Thoracic aorta (tissue), 2 donors: Measurements from ENCODE around the gene SURF6. TPM values are rescaled to one million over a fixed set of nuclear protein-coding genes. Genes with fewer than 3 reads are reported as not detected.
"Not testable (repeated sequence)": the region's sequence is repeated elsewhere in the genome, so short reads cannot be mapped to it uniquely, and the experiment has no call there.

Experiments
- ATAC-seq: fragments of 150-250 bp; one replicate; pipeline ENCODE4 v1.8.0; 2017; ENCODE audit warnings: low read depth; ENCODE audit not compliant: insufficient number of reproducible peaks, low FRiP score
- DNase-seq: peaks from one replicate; pipeline ENCODE4 v3.0.0-alpha.2; 2020; ENCODE audit warnings: low spot score
- H3K27ac ChIP-seq, 2 donors: fragments of 200-600 bp; sonication (generic); 1 replicate in 1 of 2; 2 replicates in 1 of 2; pipeline ENCODE4 v1.5.1; 2016; ENCODE audit warnings: mild to moderate bottlenecking in 2 of 2, moderate library complexity in 2 of 2
- H3K27me3 ChIP-seq: fragments of 200-600 bp; sonication (generic); replicated peaks from 2 replicates; pipeline ENCODE4 v1.6.0; 2016; ENCODE audit warnings: mild to moderate bottlenecking; ENCODE audit not compliant: insufficient read depth
- H3K36me3 ChIP-seq: fragments of 200-600 bp; sonication (generic); one replicate; pipeline ENCODE4 v1.5.1; 2016
- H3K4me1 ChIP-seq, 2 donors: fragments of 200-600 bp; sonication (generic); 1 replicate in 1 of 2; 2 replicates in 1 of 2; pipeline versions ENCODE4 v1.5.1 to v1.6.0; 2016; ENCODE audit warnings: low read depth in 2 of 2, mild to moderate bottlenecking in 1 of 2; ENCODE audit not compliant: control insufficient read depth in 1 of 2
- H3K4me3 ChIP-seq: fragments of 200-600 bp; sonication (generic); 2 replicates; pipeline ENCODE4 v1.5.1; 2016; ENCODE audit warnings: mild to moderate bottlenecking
- H3K9me3 ChIP-seq: fragments of 200-600 bp; sonication (generic); 2 replicates; pipeline ENCODE4 v1.5.1; 2016
- total RNA-seq, 2 donors: library from RNA; depleted of rRNA; stranded (reverse); fragments of >200 nt; gene quantifications; one replicate each; pipeline versions ENCODE4 v1.1.0 to v1.2.3, GENCODE V29; 2016
- TF ChIP-seq, protein P1 (sequence below): fragments of 200-600 bp; sonication (generic); IDR thresholded peaks from one replicate; pipeline ENCODE4 v1.5.1; 2019; ENCODE audit warnings: antibody characterized with exemption

Gene SURF6
- total RNA-seq, 2 donors from 2014 or later = 11.6 to 46.1 TPM

GRCh38 chr9:133290751-133291302, 45.2 kb downstream of the SURF6 start:
- Histone ChIP-seq H3K9me3 (peaks cover 5% of the 10 kb centered on the region), H3K27ac (no peak overlapping the region), H3K4me3 (no peak overlapping the region), H3K27me3 (no peaks in the 10 kb centered on the region), H3K4me1 (no peaks in the 10 kb centered on the region), H3K36me3 (no peaks in the 10 kb centered on the region)
- TF ChIP-seq, protein P1, sequence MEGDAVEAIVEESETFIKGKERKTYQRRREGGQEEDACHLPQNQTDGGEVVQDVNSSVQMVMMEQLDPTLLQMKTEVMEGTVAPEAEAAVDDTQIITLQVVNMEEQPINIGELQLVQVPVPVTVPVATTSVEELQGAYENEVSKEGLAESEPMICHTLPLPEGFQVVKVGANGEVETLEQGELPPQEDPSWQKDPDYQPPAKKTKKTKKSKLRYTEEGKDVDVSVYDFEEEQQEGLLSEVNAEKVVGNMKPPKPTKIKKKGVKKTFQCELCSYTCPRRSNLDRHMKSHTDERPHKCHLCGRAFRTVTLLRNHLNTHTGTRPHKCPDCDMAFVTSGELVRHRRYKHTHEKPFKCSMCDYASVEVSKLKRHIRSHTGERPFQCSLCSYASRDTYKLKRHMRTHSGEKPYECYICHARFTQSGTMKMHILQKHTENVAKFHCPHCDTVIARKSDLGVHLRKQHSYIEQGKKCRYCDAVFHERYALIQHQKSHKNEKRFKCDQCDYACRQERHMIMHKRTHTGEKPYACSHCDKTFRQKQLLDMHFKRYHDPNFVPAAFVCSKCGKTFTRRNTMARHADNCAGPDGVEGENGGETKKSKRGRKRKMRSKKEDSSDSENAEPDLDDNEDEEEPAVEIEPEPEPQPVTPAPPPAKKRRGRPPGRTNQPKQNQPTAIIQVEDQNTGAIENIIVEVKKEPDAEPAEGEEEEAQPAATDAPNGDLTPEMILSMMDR = no peak
- no peak for ATAC-seq
- no peak for DNase-seq

GRCh38 chr9:133286523-133286922, 49.5 kb downstream of the SURF6 start:
- DNase-seq = no peak
- TF ChIP-seq, protein P1 = no peak

DNA sequence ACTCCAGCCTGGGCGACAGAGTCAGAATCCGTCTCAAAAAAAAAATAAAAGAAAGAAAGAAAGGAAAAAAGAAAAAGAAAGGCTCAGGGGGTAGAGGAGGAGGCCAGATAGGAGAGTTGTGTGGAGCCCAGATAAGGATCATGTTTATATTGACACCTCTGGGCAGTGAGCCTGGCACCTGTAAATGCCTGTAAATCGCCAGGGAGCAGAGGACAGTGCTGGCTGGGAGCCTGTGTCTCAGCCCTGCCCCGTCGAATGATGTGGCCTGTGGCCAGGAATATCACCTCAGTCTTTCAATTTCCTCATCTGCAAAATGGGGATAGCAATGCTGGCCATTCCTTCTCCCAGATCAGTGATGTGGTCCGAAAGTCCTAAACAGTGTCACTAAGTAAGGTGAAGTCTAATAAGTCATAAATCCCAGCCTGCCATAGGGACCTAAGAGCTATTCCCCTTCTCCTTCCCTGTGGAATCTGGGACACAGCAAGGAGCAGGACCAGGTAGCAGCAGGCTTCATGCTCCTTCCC, 50.7 kb downstream of the SURF6 start:
- H3K27ac ChIP-seq = no peak overlapping the region
- TF ChIP-seq, protein P1 = no peak
- DNase-seq (no peak), ATAC-seq (no peak)
- no peak overlapping the region for H3K4me3 ChIP-seq
- no peaks in the 10 kb centered on the region for H3K4me1 ChIP-seq
- H3K9me3 ChIP-seq = no peaks in the 10 kb centered on the region
- no peaks in the 10 kb centered on the region for H3K36me3 ChIP-seq
- H3K27me3 ChIP-seq = no peaks in the 10 kb centered on the region

More at GRCh38 chr9:133286523-133286922, 49.5 kb downstream of the SURF6 start:
- Histone ChIP-seq H3K27ac (no peak overlapping the region), H3K9me3 (peaks cover 5% of the 10 kb centered on the region), H3K36me3 (no peaks in the 10 kb centered on the region), H3K4me1 (no peaks in the 10 kb centered on the region), H3K27me3 (no peaks in the 10 kb centered on the region), H3K4me3 (no peak overlapping the region)
- no peak for ATAC-seq

DNA sequence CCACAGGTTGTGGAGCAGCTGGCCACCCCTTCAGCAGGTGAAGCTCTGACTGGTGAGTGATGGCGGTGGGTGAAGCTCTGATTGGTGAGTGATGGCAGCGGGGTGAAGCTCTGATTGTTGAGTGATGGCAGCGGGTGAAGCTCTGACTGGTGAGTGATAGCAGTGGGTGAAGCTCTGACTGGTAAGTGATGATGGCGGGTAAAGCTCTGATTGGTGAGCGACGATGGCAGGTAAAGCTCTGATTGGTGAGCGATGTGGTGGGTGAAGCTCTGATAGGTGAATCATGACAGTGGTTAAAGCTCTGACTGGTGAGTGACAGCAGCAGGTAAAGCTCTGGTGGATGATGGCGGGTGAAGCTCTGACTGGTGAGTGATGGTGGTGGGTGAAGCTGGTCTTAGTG, 51.6 kb downstream of the SURF6 start:
- Histone ChIP-seq H3K9me3 (no peaks in the 10 kb centered on the region), H3K27ac (no peak overlapping the region), H3K36me3 (no peaks in the 10 kb centered on the region), H3K4me1 (no peaks in the 10 kb centered on the region), H3K27me3 (no peaks in the 10 kb centered on the region), H3K4me3 (no peak overlapping the region)
- TF ChIP-seq, protein P1 = no peak
- DNase-seq = no peak
- ATAC-seq = no peak

DNA sequence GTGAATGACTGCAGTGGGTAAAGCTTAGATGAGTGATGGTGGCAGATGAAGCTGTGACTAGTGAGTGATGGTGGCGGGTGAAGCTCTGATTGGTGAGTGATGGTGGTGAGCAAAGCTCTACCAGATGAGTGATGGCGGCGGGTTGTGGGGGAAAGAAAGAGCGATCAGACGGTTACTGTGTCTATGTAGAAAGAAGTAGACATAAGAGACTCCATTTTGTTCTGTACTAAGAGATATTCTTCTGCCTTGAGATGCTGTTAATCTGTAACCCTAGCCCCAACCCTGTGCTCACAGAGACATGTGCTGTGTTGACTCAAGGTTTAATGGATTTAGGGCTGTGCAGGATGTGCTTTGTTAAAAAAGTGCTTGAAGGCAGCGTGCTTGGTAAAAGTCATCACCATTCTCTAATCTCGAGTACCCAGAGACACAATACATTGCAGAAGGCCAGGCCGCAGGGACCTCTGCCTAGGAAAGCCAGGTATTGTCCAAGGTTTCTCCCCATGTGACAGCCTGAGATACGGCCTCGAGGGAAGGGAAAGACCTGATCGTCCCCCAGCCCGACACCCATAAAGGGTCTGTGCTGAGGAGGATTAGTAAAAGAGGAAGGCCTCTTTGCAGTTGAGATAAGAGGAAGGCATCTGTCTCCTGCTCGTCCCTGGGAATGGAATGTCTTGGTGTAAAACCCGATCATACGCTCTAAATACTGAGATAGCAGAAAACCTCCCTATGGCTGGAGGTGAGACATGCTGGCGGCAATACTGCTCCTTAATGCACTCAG, 52.5 kb downstream of the SURF6 start:
- not testable (repeated sequence) for H3K4me3 ChIP-seq, H3K36me3 ChIP-seq, H3K27ac ChIP-seq, H3K4me1 ChIP-seq, H3K27me3 ChIP-seq, DNase-seq, H3K9me3 ChIP-seq, ATAC-seq
